NB4 (cell line): ENCODE results near the gene FPR2.

Experiments
- MYC ChIP-seq: IDR thresholded peaks from 2 replicates; pipeline ENCODE4 v1.6.1; 2011; ENCODE audit warnings: low read depth, low read length
- POLR2A ChIP-seq: IDR thresholded peaks from 2 replicates; pipeline ENCODE4 v1.6.1; 2011; ENCODE audit warnings: mild to moderate bottlenecking; ENCODE audit not compliant: insufficient read length; ENCODE audit errors: extremely low read depth
- TF ChIP-seq, protein P1 (sequence below): IDR thresholded peaks from one replicate; pipeline ENCODE4 v1.5.1; 2012; ENCODE audit warnings: low read depth, low read length

DNA sequence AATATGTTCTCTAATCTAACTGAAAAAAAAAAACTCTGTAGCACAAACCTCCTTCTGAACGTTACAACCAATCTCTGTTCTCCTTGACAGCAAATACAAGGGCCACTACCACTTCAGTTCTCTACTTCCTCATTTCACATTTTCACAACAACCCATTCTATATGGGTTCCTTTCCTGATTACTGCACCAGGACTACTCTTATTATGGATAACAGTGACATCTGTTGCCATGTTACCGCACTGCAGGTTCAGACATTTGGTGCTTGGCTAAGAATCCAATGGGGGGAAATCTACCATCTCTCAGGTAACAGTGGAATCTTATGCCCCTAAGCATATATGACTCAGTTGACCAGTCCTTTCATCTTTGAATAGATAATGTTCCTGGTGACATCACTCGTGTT, 22.4 kb downstream of the FPR2 start:
- TF ChIP-seq, protein P1, sequence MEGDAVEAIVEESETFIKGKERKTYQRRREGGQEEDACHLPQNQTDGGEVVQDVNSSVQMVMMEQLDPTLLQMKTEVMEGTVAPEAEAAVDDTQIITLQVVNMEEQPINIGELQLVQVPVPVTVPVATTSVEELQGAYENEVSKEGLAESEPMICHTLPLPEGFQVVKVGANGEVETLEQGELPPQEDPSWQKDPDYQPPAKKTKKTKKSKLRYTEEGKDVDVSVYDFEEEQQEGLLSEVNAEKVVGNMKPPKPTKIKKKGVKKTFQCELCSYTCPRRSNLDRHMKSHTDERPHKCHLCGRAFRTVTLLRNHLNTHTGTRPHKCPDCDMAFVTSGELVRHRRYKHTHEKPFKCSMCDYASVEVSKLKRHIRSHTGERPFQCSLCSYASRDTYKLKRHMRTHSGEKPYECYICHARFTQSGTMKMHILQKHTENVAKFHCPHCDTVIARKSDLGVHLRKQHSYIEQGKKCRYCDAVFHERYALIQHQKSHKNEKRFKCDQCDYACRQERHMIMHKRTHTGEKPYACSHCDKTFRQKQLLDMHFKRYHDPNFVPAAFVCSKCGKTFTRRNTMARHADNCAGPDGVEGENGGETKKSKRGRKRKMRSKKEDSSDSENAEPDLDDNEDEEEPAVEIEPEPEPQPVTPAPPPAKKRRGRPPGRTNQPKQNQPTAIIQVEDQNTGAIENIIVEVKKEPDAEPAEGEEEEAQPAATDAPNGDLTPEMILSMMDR: peak; percentile 55
- TF ChIP-seq MYC (no peak), POLR2A (no peak)
